MG63 (cell line): Measurements from ENCODE around the gene GNG3. TPM values are rescaled to one million over a fixed set of nuclear protein-coding genes. Genes with fewer than 3 reads are reported as not detected.
"Not testable (repeated sequence)": the region's sequence is repeated elsewhere in the genome, so short reads cannot be mapped to it uniquely, and the experiment has no call there.

Experiments used
- DNase-seq: peaks from one replicate; pipeline ENCODE4 v3.0.0-alpha.2; 2020
- H3K27me3 ChIP-seq: fragments of 250-450 bp; sonication (Bioruptor Pico); 2 replicates; pipeline ENCODE4 v1.5.1; 2020; ENCODE audit warnings: mild to moderate bottlenecking, moderate library complexity
- H3K36me3 ChIP-seq: fragments of 250-450 bp; sonication (Bioruptor Pico); 2 replicates; pipeline ENCODE4 v1.5.1; 2020; ENCODE audit warnings: mild to moderate bottlenecking, moderate library complexity
- H3K4me3 ChIP-seq: fragments of 250-450 bp; sonication (Bioruptor Pico); 2 replicates; pipeline ENCODE4 v1.5.1; 2020; ENCODE audit warnings: mild to moderate bottlenecking, moderate library complexity
- H3K9me3 ChIP-seq: fragments of 250-450 bp; sonication (Bioruptor Pico); 2 replicates; pipeline ENCODE4 v1.5.1; 2020; ENCODE audit warnings: mild to moderate bottlenecking, moderate library complexity
- total RNA-seq: library from RNA; depleted of rRNA; stranded (reverse); fragments of >200 nt; shearing (Covaris generic); gene quantifications from 2 replicates; pipeline ENCODE4 v1.2.3, GENCODE V29; 2014; ENCODE audit warnings: low replicate concordance; rRNA removed

GNG3 gene
- total RNA-seq, result not detected in 2 replicates

- Histone ChIP-seq H3K4me3 (peak within 1 kb of the TSS; percentile 85), H3K36me3 (peaks cover 71% of the 10 kb centered on the region), H3K9me3 (no peaks in the 10 kb centered on the region), H3K27me3 (no peaks in the 10 kb centered on the region)
- no peak for DNase-seq
Observed at GRCh38 chr11:62707277-62707861, at the start of gene GNG3, which contains the start of gene BSCL2. GNG3 (plus strand) TSS chr11:62707676; CDS start chr11:62708296, 620 bp downstream. BSCL2 (minus strand) TSS chr11:62707424; CDS start chr11:62707195, 229 bp downstream.

- Histone ChIP-seq H3K9me3 (no peaks in the 10 kb centered on the region), H3K36me3 (peaks cover 53% of the 10 kb centered on the region), H3K4me3 (peak overlapping the region; percentile 92), H3K27me3 (no peaks in the 10 kb centered on the region)
- DNase-seq, result peak; percentile 42
Observed at GRCh38 chr11:62664405-62665074, 42.9 kb upstream of the GNG3 start.

- Histone ChIP-seq H3K27me3 (no peaks in the 10 kb centered on the region), H3K9me3 (no peaks in the 10 kb centered on the region), H3K4me3 (peak within 1 kb of the TSS; percentile 92), H3K36me3 (peaks cover 53% of the 10 kb centered on the region)
- peak; percentile 91 for DNase-seq
Observed at GRCh38 chr11:62665075-62665598, 42.3 kb upstream of the GNG3 start, which contains the start of the genes C11orf98 and CSKMT. C11orf98 (minus strand) TSS chr11:62665210; CDS start chr11:62665169, 41 bp downstream. CSKMT (plus strand) TSS chr11:62665312; CDS start chr11:62665880, 568 bp downstream.

GRCh38 chr11:62665599-62666258, 41.7 kb upstream of the GNG3 start:
- Histone ChIP-seq H3K27me3 (no peaks in the 10 kb centered on the region), H3K9me3 (no peaks in the 10 kb centered on the region), H3K36me3 (peaks cover 51% of the 10 kb centered on the region), H3K4me3 (peak overlapping the region; percentile 92)
- peak; percentile 57 for DNase-seq

GRCh38 chr11:62666259-62666926, 41.1 kb upstream of the GNG3 start:
- no peak for DNase-seq
- peaks cover 47% of the 10 kb centered on the region for H3K36me3 ChIP-seq
- H3K27me3 ChIP-seq, result no peaks in the 10 kb centered on the region
- no peaks in the 10 kb centered on the region for H3K9me3 ChIP-seq
- peak overlapping the region; percentile 92 for H3K4me3 ChIP-seq

GRCh38 chr11:62667460-62667859, 40.0 kb upstream of the GNG3 start:
- H3K9me3 ChIP-seq, result no peaks in the 10 kb centered on the region
- no peak for DNase-seq
- no peaks in the 10 kb centered on the region for H3K27me3 ChIP-seq
- peaks cover 46% of the 10 kb centered on the region for H3K36me3 ChIP-seq
- peak overlapping the region; percentile 92 for H3K4me3 ChIP-seq

GRCh38 chr11:62669420-62670161, 37.9 kb upstream of the GNG3 start:
- Histone ChIP-seq H3K36me3 (peaks cover 55% of the 10 kb centered on the region), H3K9me3 (no peaks in the 10 kb centered on the region), H3K4me3 (no peak overlapping the region), H3K27me3 (no peaks in the 10 kb centered on the region)
- peak; percentile 33 for DNase-seq

GRCh38 chr11:62671236-62671607, 36.3 kb upstream of the GNG3 start:
- peak overlapping the region; percentile 97 for H3K4me3 ChIP-seq
- H3K36me3 ChIP-seq, result peaks cover 56% of the 10 kb centered on the region
- H3K9me3 ChIP-seq, result no peaks in the 10 kb centered on the region
- no peaks in the 10 kb centered on the region for H3K27me3 ChIP-seq
- no peak for DNase-seq

- Histone ChIP-seq H3K36me3 (peaks cover 52% of the 10 kb centered on the region), H3K9me3 (no peaks in the 10 kb centered on the region), H3K4me3 (peak within 1 kb of the TSS; percentile 97), H3K27me3 (no peaks in the 10 kb centered on the region)
- DNase-seq, result peak; percentile 85
Observed at GRCh38 chr11:62671608-62672389, 35.7 kb upstream of the GNG3 start, which contains the start of the genes LBHD1 and UQCC3. LBHD1 (minus strand) TSS chr11:62672267; CDS start chr11:62670031, 2,236 bp downstream. UQCC3 (plus strand) TSS chr11:62671673; CDS start chr11:62671746, 73 bp downstream.

- Histone ChIP-seq H3K27me3 (no peaks in the 10 kb centered on the region), H3K4me3 (peak overlapping the region; percentile 4; the same call in 1 of the 2 replicates), H3K9me3 (no peaks in the 10 kb centered on the region), H3K36me3 (peaks cover 50% of the 10 kb centered on the region)
- DNase-seq, result no peak
Observed at GRCh38 chr11:62673196-62673525, 34.3 kb upstream of the GNG3 start.

GRCh38 chr11:62675415-62675814, 32.1 kb upstream of the GNG3 start:
- DNase-seq, H3K4me3 ChIP-seq, H3K27me3 ChIP-seq, H3K9me3 ChIP-seq: not testable (repeated sequence)
- H3K36me3 ChIP-seq, result peaks cover 50% of the 10 kb centered on the region

- H3K4me3 ChIP-seq, result no peak overlapping the region
- H3K36me3 ChIP-seq, result peaks cover 46% of the 10 kb centered on the region
- no peak for DNase-seq
- H3K9me3 ChIP-seq, result no peaks in the 10 kb centered on the region
- no peaks in the 10 kb centered on the region for H3K27me3 ChIP-seq
Observed at GRCh38 chr11:62676698-62677097, 30.8 kb upstream of the GNG3 start.

- H3K27me3 ChIP-seq, result no peaks in the 10 kb centered on the region
- H3K36me3 ChIP-seq, result peaks cover 42% of the 10 kb centered on the region
Observed at GRCh38 chr11:62677156-62677555, 30.3 kb upstream of the GNG3 start.

GRCh38 chr11:62677714-62678113, 29.8 kb upstream of the GNG3 start:
- H3K36me3 ChIP-seq, result peaks cover 40% of the 10 kb centered on the region
- no peak for DNase-seq
- no peaks in the 10 kb centered on the region for H3K27me3 ChIP-seq
- H3K9me3 ChIP-seq, result no peaks in the 10 kb centered on the region
- peak overlapping the region; percentile 82 for H3K4me3 ChIP-seq

More at GRCh38 chr11:62677156-62677555, 30.3 kb upstream of the GNG3 start:
- no peaks in the 10 kb centered on the region for H3K9me3 ChIP-seq
- no peak overlapping the region for H3K4me3 ChIP-seq
- no peak for DNase-seq

- peak overlapping the region; percentile 82 for H3K4me3 ChIP-seq
- no peak for DNase-seq
- no peaks in the 10 kb centered on the region for H3K27me3 ChIP-seq
- no peaks in the 10 kb centered on the region for H3K9me3 ChIP-seq
- peaks cover 33% of the 10 kb centered on the region for H3K36me3 ChIP-seq
Observed at GRCh38 chr11:62678433-62678769, 29.1 kb upstream of the GNG3 start.
